IPS-18c (cell line): Measurements from ENCODE around the gene SSTR3.
A peak's percentile ranks its signal among the peaks of the same experiment; 100 is the strongest.
"Not testable (repeated sequence)": the region's sequence is repeated elsewhere in the genome, so short reads cannot be mapped to it uniquely, and the experiment has no call there.

Experiments
- H3K4me3 ChIP-seq: 2 replicates; pipeline ENCODE4 v1.7.0; 2013; ENCODE audit warnings: low read depth, mild to moderate bottlenecking, low read length, moderate library complexity; ENCODE audit not compliant: insufficient read depth
- H3K9me3 ChIP-seq: one replicate; pipeline ENCODE4 v1.6.1; 2013; ENCODE audit warnings: mild to moderate bottlenecking, low read length, moderate library complexity; ENCODE audit not compliant: control insufficient read depth, insufficient read depth

The SSTR3 gene

DNA sequence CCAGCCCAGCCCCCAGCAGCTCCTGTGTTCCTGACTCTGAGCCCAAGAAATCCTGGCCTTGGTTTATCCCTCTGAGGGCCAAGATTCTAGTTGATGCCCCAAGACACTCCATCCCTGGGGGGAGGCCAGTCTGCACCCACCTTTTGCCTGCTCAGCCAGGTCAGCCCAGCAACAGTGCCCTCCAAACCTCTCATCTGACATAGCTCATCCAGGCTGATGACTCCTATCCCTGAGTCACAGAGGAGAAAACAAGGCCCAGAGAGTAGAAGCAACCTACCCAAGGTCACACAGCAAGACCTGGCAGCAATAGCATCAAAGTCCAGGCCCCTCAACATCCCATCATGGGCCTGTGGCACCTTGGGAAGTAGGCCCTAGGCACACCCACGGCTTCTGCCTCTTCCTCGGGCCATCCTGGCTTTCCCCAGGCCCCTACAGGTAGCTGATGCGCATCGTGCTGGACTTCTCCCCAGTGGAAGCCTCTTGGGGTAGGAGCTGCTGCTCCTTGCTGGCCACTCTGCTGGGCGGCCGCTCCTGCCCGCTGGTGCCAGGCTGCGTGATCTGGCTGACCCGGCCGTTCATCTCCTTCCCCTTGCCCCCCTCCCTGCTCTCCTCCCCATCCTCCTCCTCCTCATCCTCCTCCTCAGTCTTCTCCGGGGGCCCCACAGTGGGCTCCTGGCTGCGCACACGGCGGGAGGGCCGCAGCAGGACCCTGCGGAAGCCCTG lies 6.0 kb downstream of the SSTR3 start:
- no peak overlapping the region for H3K4me3 ChIP-seq

DNA sequence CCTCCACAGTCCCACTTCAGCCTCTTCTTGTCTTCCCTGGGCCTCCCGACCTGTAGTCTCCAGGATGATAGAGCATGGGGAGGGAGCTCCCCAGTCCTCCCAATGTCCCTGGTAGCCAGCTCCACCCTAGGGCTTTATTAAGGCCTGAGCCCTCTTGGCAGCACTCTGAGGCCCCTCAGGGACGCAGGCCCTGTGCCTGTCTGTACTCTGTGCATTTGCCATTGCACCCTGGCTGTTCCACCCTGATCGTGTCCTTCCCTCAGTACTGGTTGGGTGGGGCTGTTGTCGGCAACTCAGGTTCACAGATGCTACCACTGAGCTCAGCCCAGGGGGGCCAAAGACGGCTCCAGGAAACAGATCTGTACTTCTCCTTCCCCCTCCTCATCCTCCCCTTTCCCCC lies 7.2 kb downstream of the SSTR3 start:
- Histone ChIP-seq H3K9me3 (no peaks in the 10 kb centered on the region), H3K4me3 (no peak overlapping the region)

More for the DNA sequence above, 6.0 kb downstream of the SSTR3 start:
- H3K9me3 ChIP-seq = no peaks in the 10 kb centered on the region

DNA sequence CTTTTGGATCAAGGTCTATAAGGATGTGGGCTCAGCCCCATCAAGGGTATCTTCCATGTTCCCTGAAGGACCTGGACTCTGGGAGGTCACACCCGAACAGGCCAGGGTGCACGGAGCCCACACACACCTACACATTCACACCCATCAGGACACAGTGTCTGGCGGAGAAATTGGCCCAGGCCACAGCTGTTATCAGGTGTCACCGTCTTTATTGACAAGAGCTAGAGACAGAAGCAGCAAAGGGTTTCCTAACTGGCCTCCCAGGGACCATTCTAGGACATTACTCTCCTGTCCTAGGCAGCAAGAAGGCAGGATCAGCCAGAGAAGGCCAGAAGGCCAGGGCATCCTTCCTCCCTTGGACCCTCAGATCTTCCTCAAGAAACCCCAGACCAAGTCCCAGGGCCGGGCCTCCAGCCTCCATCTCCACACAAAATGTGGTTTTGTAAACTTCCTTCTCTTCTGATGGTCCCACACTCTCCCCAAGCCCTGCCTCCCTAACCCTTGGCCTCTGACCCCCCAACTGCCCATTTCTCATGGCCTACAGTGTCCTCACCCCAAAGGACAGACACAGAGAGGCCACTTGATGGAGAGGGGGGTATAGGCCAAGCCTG lies 8.1 kb downstream of the SSTR3 start:
- no peaks in the 10 kb centered on the region for H3K9me3 ChIP-seq
- H3K4me3 ChIP-seq = no peak overlapping the region

- H3K9me3 ChIP-seq = no peaks in the 10 kb centered on the region
- no peak overlapping the region for H3K4me3 ChIP-seq
Observed at GRCh38 chr22:37203354-37204044, 8.8 kb downstream of the SSTR3 start.

- H3K4me3 ChIP-seq = no peak overlapping the region
- H3K9me3 ChIP-seq = no peaks in the 10 kb centered on the region
Observed at GRCh38 chr22:37202716-37203115, 9.6 kb downstream of the SSTR3 start.

DNA sequence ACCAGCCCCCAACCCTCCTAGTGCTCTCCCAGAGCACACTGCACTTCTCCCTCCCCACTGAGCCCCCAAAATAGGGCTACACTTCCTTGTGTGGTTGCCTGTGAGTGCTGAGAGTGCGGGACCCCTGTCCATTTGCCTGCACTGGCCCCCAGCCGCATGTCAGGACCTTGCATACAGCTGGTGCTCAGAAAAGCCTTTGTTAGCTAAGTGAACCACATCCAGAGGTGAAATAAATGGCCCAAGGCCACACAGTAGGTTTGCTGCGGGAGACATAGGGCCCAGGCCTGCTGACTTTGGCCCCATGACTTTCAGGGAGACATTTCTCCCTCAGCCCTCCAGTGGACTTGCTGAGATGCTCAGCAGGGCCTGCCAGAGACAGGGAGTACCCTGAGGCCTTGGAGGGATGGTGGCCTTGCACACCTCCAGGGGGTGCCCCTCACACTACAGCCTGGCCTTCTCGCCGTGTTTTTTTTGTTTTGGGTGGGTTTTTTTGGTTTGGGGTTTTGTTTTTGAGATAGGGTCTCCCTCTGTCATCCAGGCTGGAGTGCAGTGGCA lies 10.2 kb downstream of the SSTR3 start:
- Histone ChIP-seq H3K9me3 (no peaks in the 10 kb centered on the region), H3K4me3 (no peak overlapping the region)

GRCh38 chr22:37201443-37201820 lies 10.8 kb downstream of the SSTR3 start:
- H3K4me3 ChIP-seq, H3K9me3 ChIP-seq: not testable (repeated sequence)

DNA sequence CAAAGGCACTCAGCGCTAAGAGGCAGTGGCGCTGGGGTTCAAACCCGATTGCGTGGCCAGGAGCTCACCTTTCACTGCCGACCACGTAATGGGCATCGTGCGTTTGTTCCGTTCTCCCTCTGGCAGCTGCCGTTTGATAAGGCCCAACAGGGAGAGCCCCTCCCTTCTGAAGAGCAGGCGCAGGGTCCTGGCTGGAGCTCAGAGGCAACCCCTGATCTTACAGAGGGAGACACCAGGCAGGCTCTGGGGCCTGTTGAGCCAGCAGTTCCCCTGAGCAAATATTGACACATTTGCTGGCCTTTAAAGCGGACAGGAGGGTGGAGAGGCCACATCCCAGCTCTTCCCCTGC lies 12.5 kb downstream of the SSTR3 start:
- H3K9me3 ChIP-seq = no peaks in the 10 kb centered on the region
- H3K4me3 ChIP-seq = no peak overlapping the region

GRCh38 chr22:37199103-37199759 lies 13.0 kb downstream of the SSTR3 start:
- Histone ChIP-seq H3K9me3 (no peaks in the 10 kb centered on the region), H3K4me3 (peak overlapping the region; percentile 73)

DNA sequence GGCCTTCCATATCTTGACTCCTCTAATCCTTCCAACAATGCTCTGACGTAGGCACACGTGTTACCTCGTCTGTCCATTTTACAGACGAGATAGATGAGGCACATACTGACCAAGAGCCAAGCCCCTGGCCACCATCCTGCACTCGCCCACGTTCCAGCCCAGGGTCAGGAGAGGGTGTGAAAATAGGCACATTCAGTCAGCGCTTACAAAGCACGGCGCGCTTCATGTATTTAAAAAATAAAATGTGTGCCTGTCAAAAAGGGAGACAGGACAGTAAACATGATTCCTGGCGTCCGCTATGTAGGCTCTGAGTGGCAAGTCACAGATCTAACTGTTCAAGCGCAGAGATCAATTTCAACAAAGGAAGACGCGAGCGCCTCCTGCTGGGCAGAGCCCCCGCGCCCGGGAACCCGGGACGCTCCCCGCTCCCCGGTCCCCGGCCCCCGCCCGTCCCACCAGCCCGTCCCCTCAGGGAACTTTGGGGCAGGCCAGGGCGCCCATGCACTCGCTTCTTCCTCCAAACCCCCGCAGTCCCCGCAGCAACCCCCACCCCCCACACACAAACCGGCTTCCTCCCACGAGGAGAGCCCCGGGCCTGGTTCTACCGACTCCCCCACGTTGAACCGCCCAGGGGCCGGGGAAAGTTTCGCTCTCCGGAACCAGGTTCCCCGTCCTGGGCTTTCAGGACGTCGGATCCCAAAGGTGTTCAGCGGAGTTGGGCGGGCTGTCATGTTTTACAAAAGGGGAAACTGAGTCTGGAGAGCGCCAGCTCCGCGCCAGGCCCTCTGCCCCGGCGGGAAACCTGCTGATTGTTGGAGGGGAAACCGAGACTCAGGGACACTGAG lies 13.8 kb downstream of the SSTR3 start:
- H3K9me3 ChIP-seq = no peaks in the 10 kb centered on the region
- H3K4me3 ChIP-seq = peak overlapping the region; percentile 73

DNA sequence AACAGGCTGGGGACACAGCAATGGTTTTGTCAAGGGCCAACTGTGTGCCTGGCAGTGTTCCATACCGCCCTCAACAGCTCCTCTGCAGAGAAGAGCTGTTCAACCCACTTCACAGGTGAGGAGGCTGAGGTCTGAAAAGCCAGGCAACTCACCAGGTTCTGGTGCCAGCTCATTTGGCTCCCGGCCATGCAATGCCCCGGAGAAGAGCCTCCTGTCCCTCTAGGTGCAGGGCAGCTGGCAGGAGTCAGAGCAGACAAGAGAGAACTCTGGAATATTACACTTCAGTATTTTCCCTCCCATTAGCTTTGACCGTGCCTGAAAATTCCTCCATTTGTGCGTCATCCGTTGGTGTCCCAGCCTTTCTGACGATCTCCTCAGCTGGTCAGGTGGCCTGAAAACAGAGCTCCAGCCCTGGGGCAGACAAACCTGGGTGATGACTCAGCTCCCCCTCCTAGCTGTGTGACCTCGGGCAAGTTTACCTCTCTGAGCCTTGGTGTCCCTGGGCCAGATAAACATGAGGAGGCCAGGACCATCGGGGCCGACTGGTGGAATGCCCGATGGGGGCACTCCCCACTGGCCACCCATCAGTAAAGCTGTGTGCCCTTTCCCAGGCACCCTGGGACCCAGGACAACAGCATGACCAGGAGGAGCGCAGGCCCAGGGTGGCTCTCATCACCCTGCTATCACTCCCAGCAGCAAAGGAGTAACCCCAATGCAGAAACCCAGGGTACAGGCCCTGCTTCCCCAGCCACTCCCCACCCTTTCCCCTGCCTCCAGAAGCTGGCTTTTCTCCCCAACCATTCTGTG lies 14.6 kb downstream of the SSTR3 start:
- Histone ChIP-seq H3K4me3 (no peak overlapping the region), H3K9me3 (no peaks in the 10 kb centered on the region)

DNA sequence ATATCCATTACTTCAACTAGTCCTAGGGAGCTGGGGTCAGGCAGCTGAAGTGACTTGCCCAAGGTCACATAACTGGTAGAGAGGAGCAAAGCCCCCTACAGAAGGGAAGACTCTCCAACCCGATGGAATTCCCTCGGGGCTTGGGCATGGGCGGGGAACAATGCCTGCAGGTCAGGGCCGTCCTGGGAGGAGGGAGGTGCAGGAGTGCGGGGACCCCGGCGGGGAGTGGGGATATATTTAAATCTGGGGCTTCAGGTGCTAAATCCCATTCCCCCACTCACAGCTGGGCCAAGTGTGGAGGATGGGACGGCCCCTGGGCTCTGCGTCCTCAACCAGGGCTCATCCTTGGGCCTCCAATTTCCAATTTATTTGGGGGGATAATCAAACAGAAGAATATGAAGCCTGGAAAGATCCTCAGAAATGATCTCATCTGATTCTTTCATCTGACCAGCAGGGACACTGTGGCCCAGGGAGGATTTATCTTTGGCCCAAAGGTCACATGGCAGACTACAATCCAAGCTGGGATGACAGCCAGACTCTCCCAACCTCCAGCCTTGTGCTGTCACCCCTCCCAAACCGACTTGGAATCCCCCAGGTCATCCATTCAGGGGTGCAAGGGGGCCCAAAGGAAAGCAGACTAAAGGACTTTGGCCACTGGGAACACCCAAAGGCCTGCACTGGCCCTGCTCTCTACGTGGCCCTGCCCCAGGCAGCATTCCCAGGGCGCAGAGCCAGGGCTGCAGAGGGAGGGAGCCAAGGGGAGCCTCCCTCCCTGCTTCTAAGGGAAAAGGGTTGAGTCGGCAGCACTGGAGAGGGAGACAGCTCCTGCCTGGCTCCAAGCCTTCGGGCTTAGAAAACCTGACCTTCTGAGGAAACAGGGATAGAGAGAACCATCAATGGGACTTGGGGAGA lies 15.5 kb downstream of the SSTR3 start:
- H3K4me3 ChIP-seq = no peak overlapping the region
- no peaks in the 10 kb centered on the region for H3K9me3 ChIP-seq

GRCh38 chr22:37195921-37196320 lies 16.4 kb downstream of the SSTR3 start:
- H3K4me3 ChIP-seq = no peak overlapping the region
- no peaks in the 10 kb centered on the region for H3K9me3 ChIP-seq

DNA sequence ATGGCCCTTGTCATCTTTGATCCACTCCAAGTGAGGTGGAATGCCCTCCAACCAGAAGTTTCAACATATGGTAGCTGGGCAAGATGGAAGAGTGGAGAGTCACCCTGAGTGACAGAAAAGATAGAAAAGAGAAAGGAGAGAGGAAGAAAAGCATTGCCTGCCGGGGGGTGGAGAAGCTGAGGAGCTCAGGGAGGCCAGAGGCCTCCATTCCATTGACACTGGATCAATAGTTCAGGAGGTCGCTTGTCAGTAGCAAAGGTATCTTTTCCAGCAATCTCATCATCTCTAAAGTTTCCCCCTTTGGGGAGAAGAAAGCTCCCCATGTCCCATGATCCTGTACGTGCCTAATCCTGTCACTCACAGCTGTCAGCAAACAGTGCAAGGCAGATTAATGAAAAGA lies 17.5 kb downstream of the SSTR3 start:
- H3K4me3 ChIP-seq = no peak overlapping the region
- no peaks in the 10 kb centered on the region for H3K9me3 ChIP-seq

DNA sequence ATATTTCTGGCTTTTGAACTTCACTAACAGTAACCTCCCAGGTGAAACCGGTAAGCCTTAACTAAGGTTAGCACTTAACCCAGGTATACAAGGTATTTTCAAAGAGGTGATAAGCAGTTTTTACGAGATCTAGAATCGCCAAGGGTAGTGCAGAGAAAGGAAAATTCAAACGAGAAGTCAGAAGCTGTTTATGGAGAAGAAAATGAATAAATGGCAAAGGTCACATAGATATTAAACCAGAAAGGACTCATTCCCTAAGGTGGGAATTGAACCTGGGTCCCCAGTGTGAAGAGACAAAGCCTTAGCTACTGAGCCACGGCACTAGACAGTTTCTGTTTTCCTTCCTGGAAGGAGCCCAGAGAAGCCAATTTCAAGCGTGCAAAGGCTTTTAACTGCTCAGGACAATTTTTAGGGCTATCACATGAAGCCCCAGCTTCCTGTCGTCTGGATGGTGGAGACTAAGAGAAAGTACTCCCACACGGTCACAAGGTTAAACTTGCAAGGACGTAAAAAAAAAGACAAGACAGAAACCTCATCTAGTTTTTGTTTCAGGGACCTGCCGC lies 18.6 kb downstream of the SSTR3 start:
- Histone ChIP-seq H3K9me3 (no peaks in the 10 kb centered on the region), H3K4me3 (no peak overlapping the region)
